Stimulated activated memory B cell treated with anti-CD40 and anti-IgM and Interleukin-4, amounts not matched to agents 10 μg/mL and 1 μg/mL and 100 μg/mL, for 72 hours (primary cell): ENCODE results near the gene CHMP5.
"Not testable (repeated sequence)": the region's sequence is repeated elsewhere in the genome, so short reads cannot be mapped to it uniquely, and the experiment has no call there.

Experiments
- ATAC-seq: fragments of 150-1000 bp; cut with Tn5 transposase; 2 replicates; pipeline ENCODE4 v1.10.0; 2021
- H3K27ac Mint-ChIP-seq: one replicate; pipeline ENCODE4 v1.8.0; 2022; ENCODE audit warnings: mild to moderate bottlenecking, mixed read lengths
- H3K27me3 Mint-ChIP-seq: one replicate; pipeline ENCODE4 v1.8.0; 2022; ENCODE audit warnings: mixed read lengths
- H3K36me3 Mint-ChIP-seq: one replicate; pipeline ENCODE4 v1.8.0; 2022; ENCODE audit warnings: mixed read lengths
- H3K4me1 Mint-ChIP-seq: one replicate; pipeline ENCODE4 v1.8.0; 2022; ENCODE audit warnings: mixed read lengths
- H3K4me3 Mint-ChIP-seq: one replicate; pipeline ENCODE4 v1.8.0; 2022; ENCODE audit warnings: mild to moderate bottlenecking, moderate library complexity, mixed read lengths
- H3K9me3 Mint-ChIP-seq: one replicate; pipeline ENCODE4 v1.8.0; 2022; ENCODE audit warnings: mixed read lengths

The CHMP5 gene

DNA sequence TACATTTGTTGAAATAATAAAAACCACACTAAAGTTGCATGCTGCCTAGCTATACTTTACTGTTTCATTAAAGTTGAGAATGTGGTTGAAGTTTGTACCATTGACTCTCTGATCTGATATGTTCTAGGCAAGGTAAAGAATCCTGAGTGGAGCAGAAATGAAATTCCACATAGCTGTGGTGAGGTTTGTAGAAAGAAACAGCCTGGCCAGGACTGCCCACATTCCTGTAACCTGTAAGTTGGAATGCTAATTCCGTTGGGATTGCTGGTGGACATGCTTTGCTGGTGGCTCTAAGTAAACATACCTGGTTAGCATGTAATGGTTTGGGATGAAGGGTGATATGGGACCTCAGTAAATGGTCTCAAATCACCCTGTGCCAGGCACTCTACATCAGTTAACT, 42.2 kb downstream of the CHMP5 start:
- Mint-ChIP-seq H3K9me3 (no peaks in the 10 kb centered on the region), H3K4me1 (no peaks in the 10 kb centered on the region), H3K27ac (no peak overlapping the region), H3K4me3 (no peak overlapping the region), H3K36me3 (peaks cover 24% of the 10 kb centered on the region), H3K27me3 (no peaks in the 10 kb centered on the region)
- ATAC-seq = no peak

DNA sequence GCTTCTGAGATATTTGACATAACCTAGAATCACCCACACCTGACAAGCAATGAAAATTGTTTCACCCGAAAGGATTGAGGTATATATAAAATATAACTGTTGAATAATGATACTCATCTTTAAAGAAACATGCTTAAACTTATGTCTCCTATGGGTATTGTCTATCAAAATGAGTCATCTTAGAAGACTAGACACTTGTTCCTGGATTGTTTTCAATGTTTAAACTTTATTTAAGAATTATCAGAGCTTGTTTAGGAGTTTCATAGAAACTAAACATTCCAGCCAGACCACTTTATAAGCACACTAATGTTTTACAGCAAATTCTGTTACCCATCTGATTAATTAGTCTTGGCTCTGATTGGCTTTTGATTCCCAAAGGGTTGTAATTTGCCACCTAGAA, 45.1 kb downstream of the CHMP5 start:
- Mint-ChIP-seq H3K4me3 (no peak overlapping the region), H3K27ac (no peak overlapping the region), H3K9me3 (no peaks in the 10 kb centered on the region), H3K27me3 (no peaks in the 10 kb centered on the region), H3K4me1 (no peaks in the 10 kb centered on the region), H3K36me3 (peaks cover 47% of the 10 kb centered on the region)
- no peak for ATAC-seq

DNA sequence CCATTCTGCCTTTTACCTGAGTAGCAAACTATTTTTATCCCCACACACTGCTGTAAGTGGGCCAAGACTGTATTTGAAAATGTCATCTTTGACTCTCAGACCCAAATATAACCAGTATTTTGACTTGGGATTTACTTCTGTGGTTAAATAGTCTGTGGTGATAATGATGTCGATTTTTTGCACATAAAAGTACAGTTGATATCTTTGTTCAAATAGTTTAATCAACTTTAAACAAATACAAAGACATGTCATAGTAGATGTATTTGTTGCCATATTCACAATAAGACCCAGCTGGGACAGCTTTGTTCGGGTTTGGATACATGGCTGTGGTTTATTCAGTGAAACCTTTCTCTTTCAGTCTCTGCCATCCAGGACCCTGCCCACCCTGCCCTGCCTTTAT, 45.9 kb downstream of the CHMP5 start:
- peaks cover 54% of the 10 kb centered on the region for H3K36me3 Mint-ChIP-seq
- H3K27ac Mint-ChIP-seq = no peak overlapping the region
- no peaks in the 10 kb centered on the region for H3K4me1 Mint-ChIP-seq
- no peaks in the 10 kb centered on the region for H3K27me3 Mint-ChIP-seq
- no peaks in the 10 kb centered on the region for H3K9me3 Mint-ChIP-seq
- ATAC-seq = no peak
- H3K4me3 Mint-ChIP-seq = no peak overlapping the region

DNA sequence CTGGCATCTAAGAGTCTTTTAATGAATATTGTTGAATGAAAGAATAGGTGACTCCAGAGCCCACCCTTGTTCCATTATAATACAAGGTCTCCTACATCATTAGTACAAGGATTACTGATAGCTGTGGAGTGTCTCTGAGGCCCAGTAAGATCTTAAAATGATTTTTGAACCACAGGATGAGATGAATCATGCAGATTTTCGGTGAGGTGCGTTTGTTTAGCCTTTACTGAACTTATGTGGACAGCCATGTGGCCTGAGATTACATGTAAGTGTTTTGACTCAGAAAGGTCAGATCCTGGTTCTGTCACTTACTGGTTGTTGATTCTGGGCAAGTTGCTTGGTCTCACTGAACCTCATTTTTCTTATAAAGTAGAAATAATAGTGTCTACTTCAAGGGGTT, 47.1 kb downstream of the CHMP5 start:
- H3K27ac Mint-ChIP-seq = no peak overlapping the region
- no peaks in the 10 kb centered on the region for H3K27me3 Mint-ChIP-seq
- ATAC-seq = no peak
- no peak overlapping the region for H3K4me3 Mint-ChIP-seq
- H3K9me3 Mint-ChIP-seq = no peaks in the 10 kb centered on the region
- H3K4me1 Mint-ChIP-seq = no peaks in the 10 kb centered on the region
- H3K36me3 Mint-ChIP-seq = peaks cover 63% of the 10 kb centered on the region

DNA sequence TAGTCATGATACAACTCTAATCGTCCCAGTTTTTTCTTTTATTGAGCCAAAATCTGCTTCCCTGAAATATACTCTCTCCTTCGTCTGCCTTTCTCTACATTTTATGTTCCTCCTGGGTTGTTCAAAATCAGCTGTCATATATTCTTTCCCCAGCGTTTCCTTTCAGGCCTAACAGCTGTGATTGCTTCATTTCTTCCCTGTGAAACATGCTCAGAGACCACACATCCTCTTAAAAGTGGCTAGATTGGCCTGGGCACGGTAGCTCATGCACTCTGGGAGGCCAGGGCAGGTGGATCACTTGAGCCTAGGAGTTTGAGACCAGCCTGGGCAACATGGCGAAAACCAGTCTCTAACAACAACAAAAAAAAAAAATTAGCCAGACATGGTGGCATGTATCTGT, 50.5 kb downstream of the CHMP5 start:
- peaks cover 68% of the 10 kb centered on the region for H3K36me3 Mint-ChIP-seq
- H3K27ac Mint-ChIP-seq = no peak overlapping the region
- H3K4me3 Mint-ChIP-seq = no peak overlapping the region
- H3K27me3 Mint-ChIP-seq = no peaks in the 10 kb centered on the region
- no peak for ATAC-seq
- peaks cover under 1% of the 10 kb centered on the region for H3K4me1 Mint-ChIP-seq
- H3K9me3 Mint-ChIP-seq = no peaks in the 10 kb centered on the region

DNA sequence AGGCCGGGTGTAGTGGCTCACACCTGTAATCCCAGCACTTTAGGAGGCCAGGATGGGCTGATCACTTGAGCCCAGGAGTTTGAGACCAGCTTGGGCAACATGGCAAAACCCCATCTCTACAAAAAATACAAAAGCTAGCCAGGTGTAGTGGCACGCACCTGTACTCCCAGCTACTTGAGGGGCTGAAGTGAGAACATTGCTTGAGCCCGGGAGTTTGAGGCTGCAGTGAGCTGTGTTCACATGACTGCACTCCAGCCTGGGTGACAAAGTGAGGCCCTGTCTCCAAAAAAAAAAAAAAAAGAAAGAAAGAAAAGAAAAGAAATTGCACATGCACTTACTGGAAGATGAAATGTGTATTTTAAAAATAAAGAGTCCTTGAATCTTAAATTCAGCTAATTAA, 52.3 kb downstream of the CHMP5 start:
- H3K36me3 Mint-ChIP-seq = peaks cover 69% of the 10 kb centered on the region
- H3K4me1 Mint-ChIP-seq, ATAC-seq, H3K4me3 Mint-ChIP-seq, H3K9me3 Mint-ChIP-seq, H3K27ac Mint-ChIP-seq, H3K27me3 Mint-ChIP-seq: not testable (repeated sequence)

DNA sequence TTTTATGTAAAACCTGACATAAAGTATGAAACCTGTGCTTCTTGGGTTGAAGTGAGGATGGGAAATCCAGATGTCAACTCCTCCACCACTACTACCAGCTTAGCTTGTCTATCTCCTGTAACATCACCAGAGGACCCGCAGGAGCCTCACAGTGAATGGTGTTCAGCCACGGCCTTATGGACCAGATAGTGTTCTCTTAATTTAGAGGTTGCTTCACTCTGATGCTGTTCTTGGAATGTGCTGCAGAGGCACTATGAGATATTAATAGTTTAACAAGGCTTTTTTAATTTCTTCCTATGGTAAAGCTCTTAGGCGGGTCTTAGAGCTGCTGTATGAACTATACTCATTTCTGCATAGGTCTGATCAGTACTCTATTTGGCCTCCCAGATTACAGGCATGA, 53.4 kb downstream of the CHMP5 start:
- H3K36me3 Mint-ChIP-seq = peaks cover 69% of the 10 kb centered on the region
- no peaks in the 10 kb centered on the region for H3K27me3 Mint-ChIP-seq
- H3K4me3 Mint-ChIP-seq = no peak overlapping the region
- no peak for ATAC-seq
- H3K27ac Mint-ChIP-seq = no peak overlapping the region
- peaks cover 7% of the 10 kb centered on the region for H3K4me1 Mint-ChIP-seq
- H3K9me3 Mint-ChIP-seq = no peaks in the 10 kb centered on the region

DNA sequence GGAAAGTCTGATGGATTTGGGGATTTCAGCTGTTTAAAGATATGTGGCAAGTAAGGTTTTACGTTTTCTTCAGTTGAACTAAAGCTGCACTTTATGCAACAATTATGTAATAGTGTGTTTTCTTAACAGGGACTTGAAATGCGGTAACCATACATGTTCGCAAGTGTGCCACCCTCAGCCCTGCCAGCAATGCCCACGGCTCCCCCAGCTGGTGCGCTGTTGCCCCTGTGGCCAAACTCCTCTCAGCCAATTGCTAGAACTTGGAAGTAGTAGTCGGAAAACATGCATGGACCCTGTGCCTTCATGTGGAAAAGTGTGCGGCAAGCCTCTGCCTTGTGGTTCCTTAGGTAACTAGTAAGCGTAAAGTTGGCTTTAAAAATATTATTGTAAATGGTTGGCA, 53.9 kb downstream of the CHMP5 start:
- H3K4me1 Mint-ChIP-seq = peaks cover 7% of the 10 kb centered on the region
- H3K9me3 Mint-ChIP-seq = no peaks in the 10 kb centered on the region
- H3K36me3 Mint-ChIP-seq = peaks cover 69% of the 10 kb centered on the region
- no peaks in the 10 kb centered on the region for H3K27me3 Mint-ChIP-seq
- H3K4me3 Mint-ChIP-seq = no peak overlapping the region
- no peak for ATAC-seq
- no peak overlapping the region for H3K27ac Mint-ChIP-seq

DNA sequence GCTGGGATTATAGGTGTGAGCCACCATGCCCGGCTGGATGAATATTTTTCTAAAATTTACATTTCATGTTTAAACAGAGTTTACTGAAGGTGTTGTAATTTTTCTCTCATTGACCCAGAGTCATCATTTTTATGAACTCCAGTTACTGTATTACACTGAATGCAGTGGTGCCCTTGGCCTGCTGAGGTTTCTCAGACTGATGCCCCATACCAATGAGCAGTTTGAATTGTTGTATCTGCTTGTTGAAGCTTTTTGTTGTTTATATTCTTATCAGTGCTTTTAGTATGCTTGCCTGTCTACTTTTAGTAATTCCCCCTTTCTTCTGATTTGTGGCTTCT, 55.4 kb downstream of the CHMP5 start:
- H3K9me3 Mint-ChIP-seq = no peaks in the 10 kb centered on the region

DNA sequence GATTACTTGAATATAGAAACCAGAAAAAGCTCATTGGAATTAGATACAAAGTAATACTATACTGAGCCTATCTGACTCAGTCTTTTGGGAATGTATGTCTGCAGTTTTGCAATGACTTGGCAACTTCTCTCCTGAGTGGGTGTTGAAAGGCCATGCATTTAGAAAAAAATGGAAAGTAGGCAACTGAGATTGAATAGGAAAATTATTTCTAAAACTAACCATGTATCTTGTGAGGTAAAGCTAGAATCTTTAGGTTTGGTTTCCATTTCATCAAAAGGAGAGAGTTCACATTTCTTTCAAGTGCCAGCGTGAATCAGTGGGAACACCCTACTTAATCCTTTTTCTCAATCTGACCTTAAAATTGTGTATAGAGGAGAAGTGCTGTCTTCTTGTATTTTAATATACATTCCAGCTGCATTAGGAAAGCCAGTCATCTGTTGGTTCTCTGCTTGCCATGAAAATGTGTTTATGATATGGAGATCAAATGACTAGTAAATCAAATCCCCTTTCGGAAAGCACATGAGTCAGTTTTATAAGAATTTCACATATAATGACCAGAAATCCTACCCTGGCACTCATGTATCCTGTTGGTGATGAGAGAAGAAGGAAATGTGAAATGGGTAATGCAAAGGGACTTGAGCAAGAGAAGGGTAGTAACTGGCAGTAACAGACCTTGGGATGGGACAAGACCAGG, 55.9 kb downstream of the CHMP5 start:
- Mint-ChIP-seq H3K36me3 (peaks cover 72% of the 10 kb centered on the region), H3K27me3 (no peaks in the 10 kb centered on the region), H3K27ac (peak overlapping the region; percentile 46), H3K4me3 (no peak overlapping the region), H3K9me3 (no peaks in the 10 kb centered on the region), H3K4me1 (peaks cover 7% of the 10 kb centered on the region)
- ATAC-seq = no peak

More for the DNA sequence above, 55.4 kb downstream of the CHMP5 start:
- ATAC-seq = no peak
- Mint-ChIP-seq H3K4me3 (no peak overlapping the region), H3K4me1 (peaks cover 7% of the 10 kb centered on the region), H3K36me3 (peaks cover 73% of the 10 kb centered on the region), H3K27ac (peak overlapping the region; percentile 46), H3K27me3 (no peaks in the 10 kb centered on the region)

DNA sequence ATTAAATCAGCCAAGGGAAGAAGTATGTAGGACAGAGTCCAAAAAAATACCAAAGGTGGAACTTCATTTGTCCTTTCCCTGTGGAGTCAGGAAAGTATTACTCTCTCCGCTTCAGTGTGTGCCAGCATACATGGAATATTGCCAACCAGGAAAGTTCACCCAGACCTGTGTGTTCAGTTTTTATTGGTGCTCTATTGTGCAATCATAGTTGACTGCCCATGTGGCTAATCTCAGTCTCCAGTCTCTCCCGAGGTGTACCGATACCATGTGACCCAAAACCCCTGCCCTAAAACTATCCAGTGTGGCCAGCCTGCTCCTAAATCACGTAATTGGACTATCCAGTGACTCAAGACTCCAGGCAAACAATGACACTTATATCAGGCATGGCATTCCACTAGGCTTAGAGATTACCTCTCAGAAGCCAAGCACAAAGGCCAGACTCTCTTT, 64.3 kb downstream of the CHMP5 start:
- Mint-ChIP-seq H3K36me3 (peaks cover 73% of the 10 kb centered on the region), H3K4me3 (no peak overlapping the region), H3K4me1 (no peaks in the 10 kb centered on the region), H3K9me3 (no peaks in the 10 kb centered on the region), H3K27me3 (no peaks in the 10 kb centered on the region), H3K27ac (no peak overlapping the region)
- ATAC-seq = no peak

DNA sequence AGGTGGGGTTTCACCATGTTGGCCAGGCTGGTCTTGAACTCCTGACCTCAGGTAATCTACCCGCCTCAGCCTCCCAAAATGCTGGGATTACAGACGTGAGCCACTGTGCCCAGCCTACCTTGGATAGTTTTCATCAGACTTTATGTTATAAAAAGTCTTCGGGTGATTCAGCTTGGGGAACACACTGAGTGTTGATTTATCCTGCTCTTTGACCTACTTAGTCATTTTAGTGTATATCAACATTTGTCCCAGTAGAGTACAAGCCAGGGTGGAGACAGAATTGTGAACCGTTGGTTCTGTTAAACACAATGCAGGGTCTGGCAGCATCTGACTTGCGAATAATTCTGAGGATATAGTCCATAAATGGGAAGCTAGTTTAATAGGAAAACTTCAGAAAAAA, 65.1 kb downstream of the CHMP5 start:
- Mint-ChIP-seq H3K4me1 (no peaks in the 10 kb centered on the region), H3K27ac (no peak overlapping the region), H3K36me3 (peaks cover 70% of the 10 kb centered on the region), H3K9me3 (no peaks in the 10 kb centered on the region), H3K4me3 (no peak overlapping the region), H3K27me3 (no peaks in the 10 kb centered on the region)
- ATAC-seq = no peak

DNA sequence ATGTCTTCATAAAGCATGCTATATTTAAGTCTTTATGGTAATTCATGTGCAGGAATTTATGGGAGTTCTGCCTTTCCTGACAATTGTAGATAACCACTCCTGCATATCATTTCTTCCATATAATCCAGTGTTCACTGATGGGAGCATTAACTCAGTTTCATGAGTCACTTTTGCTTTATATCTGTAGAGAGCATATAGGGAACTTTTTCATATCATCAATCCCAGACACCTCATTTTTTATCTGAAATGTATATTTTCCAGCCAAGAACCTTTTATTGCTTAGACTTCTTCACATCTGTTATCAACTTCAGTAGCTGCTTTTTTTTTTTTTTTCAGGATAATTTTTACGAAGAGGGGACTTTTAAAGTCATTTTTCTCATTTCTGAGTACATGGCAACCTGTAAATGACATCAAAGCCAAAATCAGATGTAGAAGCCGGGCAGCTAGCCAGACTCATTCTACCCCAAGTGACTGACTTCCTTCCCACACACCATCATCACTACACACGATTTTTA, 66.6 kb downstream of the CHMP5 start:
- Mint-ChIP-seq H3K27ac (no peak overlapping the region), H3K9me3 (no peaks in the 10 kb centered on the region), H3K4me3 (no peak overlapping the region), H3K4me1 (no peaks in the 10 kb centered on the region), H3K27me3 (no peaks in the 10 kb centered on the region), H3K36me3 (peaks cover 75% of the 10 kb centered on the region)
- ATAC-seq = no peak
